Osteocyte (in vitro differentiated cells): Measurements from ENCODE around the gene TMEM233. TPM values are rescaled to one million over a fixed set of nuclear protein-coding genes. Genes with fewer than 3 reads are reported as not detected.

ENCODE experiments used
- DNase-seq: peaks from one replicate; pipeline ENCODE4 v3.0.0; 2021; ENCODE audit warnings: mixed read lengths; ENCODE audit not compliant: unreplicated experiment; ENCODE audit errors: extremely low spot score
- H3K27ac Mint-ChIP-seq: one replicate; pipeline ENCODE4 v1.8.0; 2021; ENCODE audit warnings: mild to moderate bottlenecking, mixed read lengths; ENCODE audit not compliant: unreplicated experiment
- H3K27me3 Mint-ChIP-seq: one replicate; pipeline ENCODE4 v1.8.0; 2021; ENCODE audit warnings: mixed read lengths; ENCODE audit not compliant: unreplicated experiment
- H3K36me3 Mint-ChIP-seq: one replicate; pipeline ENCODE4 v1.8.0; 2021; ENCODE audit warnings: mixed read lengths; ENCODE audit not compliant: unreplicated experiment
- H3K4me1 Mint-ChIP-seq: one replicate; pipeline ENCODE4 v1.8.0; 2021; ENCODE audit warnings: mixed read lengths; ENCODE audit not compliant: unreplicated experiment
- H3K4me3 Mint-ChIP-seq: one replicate; pipeline ENCODE4 v1.8.0; 2021; ENCODE audit warnings: mild to moderate bottlenecking, moderate library complexity, mixed read lengths; ENCODE audit not compliant: unreplicated experiment
- H3K9me3 Mint-ChIP-seq: one replicate; pipeline ENCODE4 v1.8.0; 2021; ENCODE audit warnings: mixed read lengths; ENCODE audit not compliant: unreplicated experiment
- total RNA-seq: library from RNA; stranded (reverse); gene quantifications from 2 replicates; pipeline ENCODE4 v1.2.1, GENCODE V29; 2021
- TF ChIP-seq, protein P1 (sequence below): fragments of 200-600 bp; sonication (generic); IDR thresholded peaks from 2 replicates; pipeline ENCODE4 v1.5.0; 2021; ENCODE audit warnings: antibody characterized with exemption, mild to moderate bottlenecking, moderate library complexity

Gene TMEM233
- total RNA-seq, 1 donor from 2014 or later: not detected

DNA sequence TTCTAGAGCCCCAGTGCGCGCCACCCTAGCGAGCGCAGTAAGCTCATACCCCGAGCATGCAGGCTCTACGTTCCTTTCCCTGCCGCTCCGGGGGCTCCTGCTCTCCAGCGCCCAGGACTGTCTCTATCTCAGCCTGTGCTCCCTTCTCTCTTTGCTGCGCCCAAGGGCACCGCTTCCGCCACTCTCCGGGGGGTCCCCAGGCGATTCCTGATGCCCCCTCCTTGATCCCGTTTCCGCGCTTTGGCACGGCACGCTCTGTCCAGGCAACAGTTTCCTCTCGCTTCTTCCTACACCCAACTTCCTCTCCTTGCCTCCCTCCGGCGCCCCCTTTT lies 791 bp downstream of the TMEM233 start:
- H3K9me3 Mint-ChIP-seq: no peaks in the 10 kb centered on the region
- TF ChIP-seq, protein P1, sequence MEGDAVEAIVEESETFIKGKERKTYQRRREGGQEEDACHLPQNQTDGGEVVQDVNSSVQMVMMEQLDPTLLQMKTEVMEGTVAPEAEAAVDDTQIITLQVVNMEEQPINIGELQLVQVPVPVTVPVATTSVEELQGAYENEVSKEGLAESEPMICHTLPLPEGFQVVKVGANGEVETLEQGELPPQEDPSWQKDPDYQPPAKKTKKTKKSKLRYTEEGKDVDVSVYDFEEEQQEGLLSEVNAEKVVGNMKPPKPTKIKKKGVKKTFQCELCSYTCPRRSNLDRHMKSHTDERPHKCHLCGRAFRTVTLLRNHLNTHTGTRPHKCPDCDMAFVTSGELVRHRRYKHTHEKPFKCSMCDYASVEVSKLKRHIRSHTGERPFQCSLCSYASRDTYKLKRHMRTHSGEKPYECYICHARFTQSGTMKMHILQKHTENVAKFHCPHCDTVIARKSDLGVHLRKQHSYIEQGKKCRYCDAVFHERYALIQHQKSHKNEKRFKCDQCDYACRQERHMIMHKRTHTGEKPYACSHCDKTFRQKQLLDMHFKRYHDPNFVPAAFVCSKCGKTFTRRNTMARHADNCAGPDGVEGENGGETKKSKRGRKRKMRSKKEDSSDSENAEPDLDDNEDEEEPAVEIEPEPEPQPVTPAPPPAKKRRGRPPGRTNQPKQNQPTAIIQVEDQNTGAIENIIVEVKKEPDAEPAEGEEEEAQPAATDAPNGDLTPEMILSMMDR: no peak
- no peak for DNase-seq
- H3K27me3 Mint-ChIP-seq: peaks cover 48% of the 10 kb centered on the region
- H3K27ac Mint-ChIP-seq: no peak overlapping the region
- H3K4me1 Mint-ChIP-seq: peaks cover 4% of the 10 kb centered on the region
- no peak overlapping the region for H3K4me3 Mint-ChIP-seq
- H3K36me3 Mint-ChIP-seq: no peaks in the 10 kb centered on the region

GRCh38 chr12:119594772-119595445 lies 1.3 kb downstream of the TMEM233 start:
- H3K9me3 Mint-ChIP-seq: no peaks in the 10 kb centered on the region
- no peak for DNase-seq
- peaks cover 4% of the 10 kb centered on the region for H3K4me1 Mint-ChIP-seq
- H3K4me3 Mint-ChIP-seq: no peak overlapping the region
- no peaks in the 10 kb centered on the region for H3K36me3 Mint-ChIP-seq
- TF ChIP-seq, protein P1: no peak
- no peak overlapping the region for H3K27ac Mint-ChIP-seq
- H3K27me3 Mint-ChIP-seq: peaks cover 48% of the 10 kb centered on the region

GRCh38 chr12:119598159-119598558 lies 4.6 kb downstream of the TMEM233 start:
- no peak overlapping the region for H3K27ac Mint-ChIP-seq
- DNase-seq: no peak
- TF ChIP-seq, protein P1: no peak

GRCh38 chr12:119601877-119602733 lies 8.5 kb downstream of the TMEM233 start:
- no peak overlapping the region for H3K4me3 Mint-ChIP-seq
- peaks cover 6% of the 10 kb centered on the region for H3K27me3 Mint-ChIP-seq

More at GRCh38 chr12:119598159-119598558, 4.6 kb downstream of the TMEM233 start:
- Mint-ChIP-seq H3K4me1 (peaks cover 4% of the 10 kb centered on the region), H3K36me3 (no peaks in the 10 kb centered on the region), H3K9me3 (no peaks in the 10 kb centered on the region), H3K27me3 (peaks cover 36% of the 10 kb centered on the region), H3K4me3 (no peak overlapping the region)

GRCh38 chr12:119602734-119603094 lies 9.1 kb downstream of the TMEM233 start:
- Mint-ChIP-seq H3K4me1 (no peaks in the 10 kb centered on the region), H3K36me3 (no peaks in the 10 kb centered on the region), H3K27ac (no peak overlapping the region)

More at GRCh38 chr12:119601877-119602733, 8.5 kb downstream of the TMEM233 start:
- no peak for DNase-seq
- TF ChIP-seq, protein P1: no peak
- no peak overlapping the region for H3K27ac Mint-ChIP-seq
- H3K4me1 Mint-ChIP-seq: no peaks in the 10 kb centered on the region
- no peaks in the 10 kb centered on the region for H3K36me3 Mint-ChIP-seq
- H3K9me3 Mint-ChIP-seq: no peaks in the 10 kb centered on the region

More at GRCh38 chr12:119602734-119603094, 9.1 kb downstream of the TMEM233 start:
- TF ChIP-seq, protein P1: no peak
- H3K9me3 Mint-ChIP-seq: no peaks in the 10 kb centered on the region
- peaks cover 5% of the 10 kb centered on the region for H3K27me3 Mint-ChIP-seq
- no peak overlapping the region for H3K4me3 Mint-ChIP-seq
- DNase-seq: no peak
